Activated T-cell treated with anti-CD3 and anti-CD28 coated beads for 4 hours (primary cell): ENCODE data around the gene TENM3.
"Not testable (repeated sequence)": the region's sequence is repeated elsewhere in the genome, so short reads cannot be mapped to it uniquely, and the experiment has no call there.

Source experiments
- DNase-seq: peaks from one replicate; pipeline ENCODE4 v3.0.0-alpha.2; 2020

Gene TENM3

GRCh38 chr4:182228991-182229577 is 14.1 kb upstream of the TENM3 start:
- no peak for DNase-seq

- no peak for DNase-seq
These were observed 12.9 kb upstream of the TENM3 start for GRCh38 chr4:182230256-182230655.

DNA sequence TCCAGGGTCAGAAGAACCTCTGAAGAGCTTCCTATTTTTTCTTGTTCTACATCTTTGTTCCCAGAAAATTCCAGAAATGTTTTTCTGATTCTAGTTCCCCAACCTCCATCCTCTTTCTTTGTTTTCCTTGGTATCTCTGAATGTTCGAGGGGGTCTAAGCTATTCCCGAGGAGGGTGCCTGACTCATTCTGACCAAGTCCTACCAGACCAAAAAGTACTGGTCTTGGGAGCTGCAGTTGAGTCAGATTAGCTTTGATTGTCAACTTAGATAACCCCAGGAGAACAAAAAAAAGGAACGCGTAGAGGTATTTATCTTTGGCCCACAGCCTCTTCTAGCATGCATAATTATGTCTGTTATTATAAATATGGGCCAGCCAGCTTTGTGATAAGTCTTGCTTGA is 12.1 kb upstream of the TENM3 start:
- no peak for DNase-seq

- DNase-seq = no peak
These were observed 11.7 kb upstream of the TENM3 start for GRCh38 chr4:182231496-182231895.

- DNase-seq = no peak
These were observed 9.7 kb upstream of the TENM3 start for GRCh38 chr4:182233310-182234090.

GRCh38 chr4:182235021-182235795 is 8.0 kb upstream of the TENM3 start:
- no peak for DNase-seq

DNA sequence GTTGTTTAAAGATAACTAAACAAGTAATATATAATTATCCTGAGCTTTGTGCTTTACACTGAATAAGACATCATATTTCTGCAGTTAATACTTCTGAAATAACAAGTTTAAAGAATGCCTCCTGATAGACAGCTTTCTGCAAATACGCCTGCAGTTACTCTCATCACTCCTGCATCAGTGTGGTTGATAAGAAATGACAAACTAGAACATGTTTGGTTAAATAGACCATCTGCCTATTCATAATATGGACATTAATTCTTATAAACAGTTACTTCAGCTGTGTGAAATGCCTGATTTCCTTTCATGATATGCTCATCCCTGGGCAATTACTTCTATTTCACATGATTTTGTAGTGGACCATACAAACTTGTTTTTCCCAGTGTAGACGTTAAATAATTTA is 7.0 kb upstream of the TENM3 start:
- no peak for DNase-seq

DNA sequence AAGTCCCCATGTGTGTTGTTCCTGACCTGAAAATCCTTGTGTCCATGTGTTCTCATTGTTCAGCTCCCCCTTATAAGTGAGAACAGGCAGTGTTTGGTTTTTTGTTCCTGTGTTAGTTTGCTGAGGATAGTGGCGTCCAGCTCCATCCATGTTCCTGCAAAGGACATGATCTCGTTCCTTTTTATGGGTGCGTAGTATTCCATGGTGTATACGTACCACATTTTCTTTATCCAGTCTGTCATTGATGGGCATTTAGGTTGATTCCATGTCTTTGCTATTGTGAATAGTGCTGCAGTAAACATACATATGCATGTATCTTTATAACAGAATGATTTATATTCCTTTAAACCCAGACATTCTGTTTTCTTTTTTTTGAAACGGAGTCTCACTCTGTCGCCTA is 6.2 kb upstream of the TENM3 start:
- DNase-seq = not testable (repeated sequence)

DNA sequence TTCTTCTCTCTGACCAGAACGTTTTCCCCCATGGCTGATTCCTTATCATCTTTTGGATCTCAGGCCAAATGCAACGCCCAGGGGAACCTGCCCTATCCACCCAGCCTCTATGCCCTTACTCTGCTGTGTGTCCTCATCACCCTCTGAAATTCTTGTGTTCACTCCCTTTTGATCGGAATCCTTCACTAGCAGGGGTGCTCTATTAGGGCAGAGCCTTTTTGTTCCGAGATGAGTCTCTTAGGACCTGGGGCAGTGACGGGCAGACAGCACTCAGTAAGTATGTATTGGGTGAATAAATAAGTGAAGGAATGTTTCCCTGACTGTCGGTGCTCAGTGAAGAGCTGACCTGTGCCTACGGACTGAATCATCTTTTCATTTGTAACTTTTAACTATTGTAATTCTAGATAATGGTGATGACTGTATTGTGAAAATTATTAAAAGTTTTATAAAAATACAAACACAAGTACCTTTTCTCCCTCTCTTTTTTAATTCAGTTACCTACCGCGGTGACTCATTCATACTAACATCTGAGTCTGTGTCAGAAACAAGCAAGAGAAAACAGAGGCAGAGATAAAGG is 4.8 kb upstream of the TENM3 start:
- no peak for DNase-seq

GRCh38 chr4:182240161-182241130 is 2.8 kb upstream of the TENM3 start:
- DNase-seq = no peak

DNA sequence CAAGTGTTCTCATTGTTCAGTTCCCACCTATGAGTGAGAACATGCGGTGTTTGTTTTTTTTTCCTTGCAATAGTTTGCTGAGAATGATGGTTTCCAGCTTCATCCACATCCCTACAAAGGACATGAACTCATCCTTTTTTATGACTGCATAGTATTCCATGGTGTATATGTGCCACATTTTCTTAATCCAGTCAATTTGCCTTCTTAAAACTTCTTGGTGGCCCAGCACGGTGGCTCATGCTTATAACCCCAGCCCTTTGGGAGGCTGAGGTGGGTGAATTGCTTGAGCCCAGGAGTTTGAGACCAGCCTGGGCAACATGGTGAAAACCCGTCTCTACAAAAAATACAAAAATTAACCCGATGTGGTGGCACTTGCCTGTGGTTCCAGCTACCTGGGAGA is 942 bp upstream of the TENM3 start:
- not testable (repeated sequence) for DNase-seq

DNA sequence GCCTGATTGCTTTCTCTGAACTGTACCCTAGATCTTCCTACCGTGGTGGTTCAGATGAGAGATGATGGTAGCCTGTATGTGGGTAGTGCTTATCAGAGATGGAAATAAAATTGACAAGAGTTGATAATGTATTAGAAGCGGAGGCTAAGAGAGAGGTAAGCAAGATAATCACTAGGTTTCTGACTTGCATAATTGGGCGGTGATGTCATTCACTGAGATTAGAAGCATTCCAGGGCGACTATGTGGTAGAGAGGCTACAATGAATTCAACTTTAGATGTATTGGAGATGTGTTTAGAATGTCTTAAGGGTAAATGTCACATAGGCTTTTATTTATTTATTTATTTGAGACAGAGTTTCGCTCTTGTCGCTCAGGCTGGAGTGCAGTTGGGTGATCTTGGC is 415 bp upstream of the TENM3 start:
- DNase-seq = no peak

GRCh38 chr4:182245041-182245440 is 1.8 kb downstream of the TENM3 start:
- no peak for DNase-seq

- DNase-seq = no peak
These were observed 2.5 kb downstream of the TENM3 start for GRCh38 chr4:182245541-182246215.

- no peak for DNase-seq
These were observed 3.4 kb downstream of the TENM3 start for GRCh38 chr4:182246401-182247205.

DNA sequence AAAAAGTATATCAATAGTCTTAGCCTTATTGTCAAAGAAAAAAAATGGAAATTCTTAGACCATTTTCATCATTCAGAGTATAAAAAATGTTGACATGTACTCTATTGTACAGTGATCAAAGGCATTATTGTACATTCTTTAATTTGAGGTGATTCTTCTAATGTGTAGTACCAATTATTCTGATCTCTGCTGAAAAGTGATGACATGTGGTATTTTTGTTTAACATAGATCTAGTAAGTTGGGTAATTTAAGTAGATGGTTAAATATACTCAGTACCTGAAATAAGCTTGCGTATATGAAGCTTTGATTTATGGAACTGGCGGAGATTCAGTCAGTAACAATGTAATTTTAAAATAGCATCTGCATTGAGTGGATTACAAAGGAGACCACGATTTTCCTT is 5.1 kb downstream of the TENM3 start:
- DNase-seq = no peak

- no peak for DNase-seq
These were observed 7.2 kb downstream of the TENM3 start for GRCh38 chr4:182250446-182250845.

- DNase-seq = no peak
These were observed 7.9 kb downstream of the TENM3 start for GRCh38 chr4:182251116-182251515.

DNA sequence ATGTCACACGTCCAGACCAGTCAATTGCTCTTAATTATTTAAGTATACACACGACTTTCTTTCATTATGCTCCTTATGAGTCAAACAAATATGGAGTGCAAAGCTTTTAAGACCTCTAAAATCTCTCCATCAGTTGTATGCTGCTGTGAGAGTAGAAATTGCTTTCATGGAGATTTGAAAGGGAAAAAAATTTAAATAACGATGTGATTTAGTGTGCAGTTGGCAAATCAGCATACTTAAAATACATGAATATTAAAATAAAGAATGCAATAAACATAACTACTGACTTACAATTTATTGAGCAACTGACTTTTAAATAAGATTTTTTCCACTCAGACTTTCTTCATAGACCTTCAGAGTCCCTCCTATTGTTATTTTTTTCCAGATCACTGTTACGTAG is 9.0 kb downstream of the TENM3 start:
- DNase-seq = no peak

GRCh38 chr4:182254026-182254780 is 11.0 kb downstream of the TENM3 start:
- DNase-seq = no peak
